ENCODE results near the gene BEST4. TPM values are rescaled to one million over a fixed set of nuclear protein-coding genes. Genes with fewer than 3 reads are reported as not detected.
"Not testable (repeated sequence)": the region's sequence is repeated elsewhere in the genome, so short reads cannot be mapped to it uniquely, and the experiment has no call there.

BEST4 gene
- total RNA-seq, 1 experiment from 2014 or later: not detected

GRCh38 chr1:44819608-44820327, 31.8 kb upstream of the BEST4 start:
- peak; percentile 98 for DNase-seq (ENCODE audit: low read depth)

DNA sequence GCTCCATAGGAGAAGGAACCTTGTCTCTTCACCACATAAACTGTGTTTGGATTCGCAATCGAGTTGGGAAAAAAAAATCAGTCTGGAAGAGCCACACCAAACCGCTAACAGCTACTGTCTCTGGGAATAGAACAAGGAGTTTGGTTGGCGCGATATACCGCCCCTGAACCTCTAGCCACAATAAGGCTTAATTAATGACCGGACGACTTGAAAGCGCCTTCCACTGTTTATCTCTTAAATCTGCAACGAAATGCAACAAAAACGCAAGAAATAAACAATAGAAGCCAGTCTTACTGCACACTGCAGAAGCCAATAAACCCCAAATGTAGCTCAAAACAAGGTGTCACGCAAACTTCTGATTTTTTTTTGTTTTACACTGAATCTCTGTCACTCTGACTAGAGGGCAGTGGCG, 31.2 kb upstream of the BEST4 start:
- DNase-seq (ENCODE audit: low read depth): no peak

DNA sequence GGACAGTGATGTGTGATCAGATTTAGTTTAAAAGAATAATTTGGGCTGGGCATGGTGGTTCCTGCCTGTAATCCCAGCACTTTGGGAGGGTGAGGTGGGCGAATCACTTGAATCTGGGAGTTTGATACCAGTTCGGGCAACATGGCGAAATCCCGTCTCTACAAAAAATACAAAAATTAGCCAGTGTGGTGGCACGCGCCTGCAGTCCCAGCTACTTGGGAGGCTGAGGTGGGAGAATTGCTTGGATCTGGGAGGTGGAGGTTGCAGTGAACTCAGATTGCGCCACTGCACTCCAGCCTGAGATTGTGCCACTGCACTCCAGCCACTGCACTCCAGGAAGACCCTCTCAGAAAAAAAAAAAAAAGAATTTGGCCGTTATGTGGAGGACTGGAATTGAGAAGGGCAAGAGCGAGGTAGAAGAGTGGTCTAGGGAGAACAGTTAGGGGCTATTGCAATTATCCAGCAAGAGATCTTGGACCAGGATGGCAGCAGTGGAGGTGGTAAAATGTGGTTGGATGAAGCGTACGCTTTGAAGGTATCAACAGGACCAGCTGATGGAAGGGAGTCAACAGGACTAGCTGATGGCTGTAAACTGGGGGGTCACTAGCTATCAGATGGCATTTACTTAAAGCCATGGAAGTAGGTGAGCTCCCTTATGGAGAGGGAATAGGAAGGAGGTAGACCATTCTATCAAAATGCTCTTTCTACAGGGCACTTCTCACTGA, 30.0 kb upstream of the BEST4 start:
- no peak for DNase-seq (ENCODE audit: low read depth)

- no peak for DNase-seq (ENCODE audit: low read depth)
Measured at GRCh38 chr1:44817307-44817706, 29.3 kb upstream of the BEST4 start.

DNA sequence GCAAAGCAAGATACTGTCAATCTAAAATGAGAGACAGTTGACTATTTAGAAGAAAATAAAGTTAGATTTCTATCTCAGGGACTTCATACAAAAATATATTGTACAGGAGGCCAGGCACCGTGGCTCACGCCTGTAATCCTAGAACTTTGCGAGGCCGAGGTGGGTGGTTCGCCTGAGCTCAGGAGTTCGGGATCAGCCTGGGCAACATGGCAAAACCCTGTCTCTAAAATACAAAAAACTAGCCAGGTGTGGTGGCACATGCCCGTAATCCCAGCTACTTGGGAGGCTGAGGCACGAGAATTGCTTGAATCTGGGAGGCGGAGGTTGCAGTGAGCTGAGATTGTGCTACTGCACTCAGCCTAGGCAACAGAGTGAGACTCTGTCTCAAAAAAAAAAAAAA, 28.0 kb upstream of the BEST4 start:
- DNase-seq (ENCODE audit: low read depth): not testable (repeated sequence)

GRCh38 chr1:44812822-44813543, 25.0 kb upstream of the BEST4 start:
- no peak for DNase-seq (ENCODE audit: low read depth)

- no peak for DNase-seq (ENCODE audit: low read depth)
Measured at GRCh38 chr1:44811234-44811633, 23.3 kb upstream of the BEST4 start.

DNA sequence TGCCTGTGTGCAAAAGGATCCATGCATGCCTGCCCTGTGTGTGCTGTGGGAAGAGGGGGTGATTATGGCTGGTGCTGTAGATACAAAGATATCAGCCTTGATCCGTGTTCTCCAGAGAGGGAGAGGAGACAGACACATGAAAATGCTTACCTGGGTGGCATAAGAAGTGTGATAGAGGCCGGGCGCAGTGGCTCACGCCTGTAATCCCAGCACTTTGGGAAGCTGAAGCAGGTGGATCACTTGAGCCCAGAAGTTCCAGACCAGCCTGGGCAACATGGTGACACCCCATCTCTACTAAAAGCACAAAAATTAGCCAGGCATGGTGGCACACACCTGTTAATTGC, 22.8 kb upstream of the BEST4 start:
- DNase-seq (ENCODE audit: low read depth): not testable (repeated sequence)

DNA sequence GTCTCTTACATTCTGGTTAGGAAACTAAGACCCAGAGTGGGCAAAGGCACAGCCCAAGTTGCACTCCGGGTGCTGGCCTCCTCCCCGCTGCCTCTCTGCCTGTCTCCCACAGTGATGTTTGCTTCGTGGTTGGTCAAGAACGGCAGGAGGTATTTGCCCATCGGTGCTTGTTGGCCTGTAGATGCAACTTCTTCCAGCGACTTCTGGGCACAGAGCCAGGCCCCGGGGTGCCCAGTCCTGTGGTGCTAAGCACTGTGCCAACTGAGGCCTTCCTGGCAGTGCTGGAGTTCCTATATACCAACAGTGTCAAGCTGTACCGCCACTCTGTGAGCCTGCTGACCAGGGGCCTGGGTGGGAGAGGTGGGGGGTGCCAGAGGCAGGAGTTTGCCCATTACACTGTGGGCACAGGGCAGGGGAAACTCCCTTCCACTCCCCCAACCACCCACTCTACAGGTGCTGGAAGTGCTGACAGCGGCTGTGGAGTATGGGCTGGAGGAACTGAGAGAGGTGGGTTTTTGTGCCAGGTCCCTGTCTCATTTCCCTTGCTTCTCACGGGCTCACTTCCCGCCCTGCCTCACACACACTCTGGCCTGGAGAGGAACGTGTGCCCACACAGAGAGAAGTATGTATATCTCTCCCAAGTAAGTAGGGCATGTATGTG, 22.3 kb upstream of the BEST4 start:
- no peak for DNase-seq (ENCODE audit: low read depth)

GRCh38 chr1:44808938-44809917, 21.3 kb upstream of the BEST4 start:
- DNase-seq (ENCODE audit: low read depth): peak; percentile 69

GRCh38 chr1:44808063-44808937, 20.3 kb upstream of the BEST4 start, which contains the start of gene BTBD19:
TSS of gene BTBD19 (plus strand) at chr1:44808523. CDS start at chr1:44808821, 298 bp downstream.
- peak; percentile 84 for DNase-seq (ENCODE audit: low read depth)

DNA sequence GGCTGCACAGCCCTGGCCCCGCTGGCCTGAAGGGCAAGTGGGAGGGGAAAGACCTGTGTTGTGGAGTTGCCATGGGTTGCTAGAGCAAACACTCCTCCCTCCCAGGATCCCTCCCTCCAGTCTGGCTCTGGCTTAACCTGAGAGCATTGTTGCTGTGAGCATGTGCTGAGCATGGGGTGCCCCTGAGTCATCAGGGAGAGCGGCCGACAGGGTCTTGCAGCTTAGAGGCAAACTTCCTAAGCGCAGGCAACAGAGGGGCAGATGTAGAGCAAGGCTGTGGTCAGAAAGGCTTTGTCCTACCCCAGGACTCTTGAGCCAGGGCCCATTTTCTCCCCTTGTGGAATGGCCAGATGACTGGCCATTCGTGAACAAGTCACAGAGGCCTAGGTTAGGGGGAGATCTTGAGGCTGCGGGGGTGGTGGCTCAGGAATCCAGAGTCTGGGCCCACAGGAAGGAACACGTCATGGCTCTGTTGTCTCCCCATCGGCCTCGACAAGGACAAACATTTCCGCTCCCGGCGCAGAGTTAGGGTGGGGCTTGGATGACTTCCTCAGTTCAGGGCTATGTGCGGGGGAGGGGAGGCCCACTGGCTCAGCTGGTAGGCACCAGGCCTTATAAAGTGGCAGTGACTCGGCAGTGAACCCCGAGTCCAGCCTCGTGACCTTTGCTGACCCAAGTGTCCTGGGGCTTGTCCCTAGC, 19.5 kb upstream of the BEST4 start:
- peak; percentile 100 for DNase-seq (ENCODE audit: low read depth)

DNA sequence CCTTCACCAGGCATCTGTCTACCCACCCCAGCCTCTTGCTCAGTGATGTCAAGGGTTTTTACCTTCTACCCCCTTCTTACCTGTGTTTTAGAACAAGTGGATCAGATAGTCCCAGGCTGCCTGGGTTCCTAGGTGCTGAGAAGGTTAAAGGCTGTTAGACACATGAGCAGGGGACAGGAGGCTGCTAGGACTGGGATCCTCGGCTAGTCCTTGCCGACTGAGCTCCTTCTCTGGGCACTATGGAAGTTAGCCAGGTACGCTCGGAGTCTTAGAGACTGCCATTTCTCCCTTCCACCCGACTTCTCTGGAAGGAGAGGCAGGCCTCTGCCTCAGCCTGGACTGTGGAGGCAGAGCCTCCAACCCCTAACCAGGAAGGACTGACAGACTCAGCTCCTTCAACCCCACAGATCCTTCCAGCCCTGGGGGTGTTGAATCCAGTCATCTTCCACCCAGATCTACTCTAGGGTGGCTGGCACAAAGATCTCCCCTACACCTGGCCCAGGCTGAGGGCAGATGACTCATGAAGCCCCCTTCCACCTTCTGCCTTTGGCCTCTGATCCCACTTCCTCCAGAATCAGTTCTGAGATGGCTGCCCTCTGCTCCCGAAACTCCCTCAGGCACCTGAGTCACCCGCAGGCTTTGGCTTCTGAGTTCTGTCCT, 18.9 kb upstream of the BEST4 start, which contains the start of gene DYNLT4:
Gene DYNLT4, minus strand, starts transcription at position 648 of the 660 bp plus-strand sequence. CDS start 683 bp downstream, outside the sequence.
- no peak for DNase-seq (ENCODE audit: low read depth)

DNA sequence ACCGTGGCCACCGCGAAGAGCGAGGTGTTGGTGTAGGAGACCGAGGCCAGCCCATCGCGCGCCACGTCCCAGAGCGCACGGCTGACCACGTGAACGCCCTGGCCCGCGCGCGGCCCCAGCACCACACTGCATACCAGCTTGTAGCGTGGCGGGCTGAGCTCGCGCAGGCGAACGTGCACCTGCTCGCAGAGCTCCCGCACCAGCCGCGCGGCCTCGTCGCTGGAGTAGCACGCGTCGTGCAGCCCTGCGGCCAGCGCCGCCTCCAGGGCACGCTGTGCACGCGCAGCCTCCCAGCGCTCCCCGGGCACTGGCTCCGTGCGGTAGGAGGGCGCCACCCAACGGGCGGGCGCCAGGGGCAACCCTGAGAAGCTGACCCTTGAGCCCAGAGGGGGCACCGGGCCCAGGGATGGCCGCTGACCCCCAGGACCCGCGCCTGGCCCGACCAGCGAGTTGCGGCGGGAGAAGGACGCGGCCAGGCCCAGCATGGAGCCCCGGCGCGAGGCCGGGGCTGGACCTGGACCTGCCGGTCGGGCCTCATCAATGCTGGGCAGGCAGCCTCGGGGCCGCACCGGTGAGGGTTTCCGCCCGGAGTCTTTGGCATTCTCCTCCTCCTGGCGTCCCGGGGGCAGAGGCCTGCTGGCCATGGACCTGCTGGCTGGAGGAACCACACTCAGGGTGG, 18.2 kb upstream of the BEST4 start:
- no peak for DNase-seq (ENCODE audit: low read depth)

DNA sequence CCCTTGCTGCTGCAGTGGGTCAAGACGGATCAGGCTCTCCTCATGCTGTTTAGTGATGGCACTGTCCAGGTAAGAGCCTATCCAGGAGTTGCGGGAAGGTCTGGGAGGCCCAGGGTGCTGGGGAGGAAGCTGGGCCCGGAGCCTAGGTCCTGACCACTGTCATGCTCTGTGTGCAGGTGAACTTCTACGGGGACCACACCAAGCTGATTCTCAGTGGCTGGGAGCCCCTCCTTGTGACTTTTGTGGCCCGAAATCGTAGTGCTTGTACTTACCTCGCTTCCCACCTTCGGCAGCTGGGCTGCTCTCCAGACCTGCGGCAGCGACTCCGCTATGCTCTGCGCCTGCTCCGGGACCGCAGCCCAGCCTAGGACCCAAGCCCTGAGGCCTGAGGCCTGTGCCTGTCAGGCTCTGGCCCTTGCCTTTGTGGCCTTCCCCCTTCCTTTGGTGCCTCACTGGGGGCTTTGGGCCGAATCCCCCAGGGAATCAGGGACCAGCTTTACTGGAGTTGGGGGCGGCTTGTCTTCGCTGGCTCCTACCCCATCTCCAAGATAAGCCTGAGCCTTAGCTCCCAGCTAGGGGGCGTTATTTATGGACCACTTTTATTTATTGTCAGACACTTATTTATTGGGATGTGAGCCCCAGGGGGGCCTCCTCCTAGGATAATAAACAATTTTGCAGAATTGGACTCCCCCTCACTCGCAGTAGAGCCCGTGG, 17.5 kb upstream of the BEST4 start:
- DNase-seq (ENCODE audit: low read depth): no peak

- no peak for DNase-seq (ENCODE audit: low read depth)
Measured at GRCh38 chr1:44803312-44804095, 15.5 kb upstream of the BEST4 start.

GRCh38 chr1:44803062-44803311, 15.0 kb upstream of the BEST4 start:
- no peak for DNase-seq (ENCODE audit: low read depth)
